IMR-90 (cell line): Measurements from ENCODE around the gene JKAMP.

Experiments
- NFE2L2 ChIP-seq: fragments of 150-350 bp; IDR thresholded peaks from 2 replicates; pipeline ENCODE4 v1.6.1; 2016; ENCODE audit warnings: low read depth, mild to moderate bottlenecking, low read length
- SMC3 ChIP-seq: fragments of 150-350 bp; IDR thresholded peaks from 2 replicates; pipeline ENCODE4 v1.6.1; 2016; ENCODE audit warnings: low read depth, mild to moderate bottlenecking, antibody characterized with exemption, low read length, moderate library complexity
- TF ChIP-seq, protein P1 (sequence below): conservative IDR thresholded peaks from 2 replicates; pipeline ENCODE4 v1.5.1; 2012; ENCODE audit warnings: mild to moderate bottlenecking, low read depth, low read length, improper control_type of control experiment

DNA sequence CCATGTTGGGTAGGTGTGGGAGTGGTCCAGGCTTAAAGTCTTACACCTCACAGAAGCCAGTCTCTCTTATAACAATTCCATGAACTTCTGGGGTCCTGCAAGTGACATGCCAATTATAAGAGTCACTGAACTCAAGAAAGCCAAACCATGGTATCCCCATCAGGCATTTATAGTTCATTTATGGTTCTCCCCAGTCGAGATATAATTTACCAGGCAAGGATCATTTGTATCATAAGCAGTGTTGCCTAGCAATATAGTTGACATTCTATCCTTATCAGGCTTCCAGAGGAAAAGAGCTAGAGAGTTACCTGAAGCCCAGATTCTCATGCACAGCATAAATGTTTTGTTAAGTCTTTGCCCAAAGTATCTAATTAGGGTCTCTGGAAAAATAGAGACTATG lies 8.1 kb downstream of the JKAMP start:
- TF ChIP-seq, protein P1, sequence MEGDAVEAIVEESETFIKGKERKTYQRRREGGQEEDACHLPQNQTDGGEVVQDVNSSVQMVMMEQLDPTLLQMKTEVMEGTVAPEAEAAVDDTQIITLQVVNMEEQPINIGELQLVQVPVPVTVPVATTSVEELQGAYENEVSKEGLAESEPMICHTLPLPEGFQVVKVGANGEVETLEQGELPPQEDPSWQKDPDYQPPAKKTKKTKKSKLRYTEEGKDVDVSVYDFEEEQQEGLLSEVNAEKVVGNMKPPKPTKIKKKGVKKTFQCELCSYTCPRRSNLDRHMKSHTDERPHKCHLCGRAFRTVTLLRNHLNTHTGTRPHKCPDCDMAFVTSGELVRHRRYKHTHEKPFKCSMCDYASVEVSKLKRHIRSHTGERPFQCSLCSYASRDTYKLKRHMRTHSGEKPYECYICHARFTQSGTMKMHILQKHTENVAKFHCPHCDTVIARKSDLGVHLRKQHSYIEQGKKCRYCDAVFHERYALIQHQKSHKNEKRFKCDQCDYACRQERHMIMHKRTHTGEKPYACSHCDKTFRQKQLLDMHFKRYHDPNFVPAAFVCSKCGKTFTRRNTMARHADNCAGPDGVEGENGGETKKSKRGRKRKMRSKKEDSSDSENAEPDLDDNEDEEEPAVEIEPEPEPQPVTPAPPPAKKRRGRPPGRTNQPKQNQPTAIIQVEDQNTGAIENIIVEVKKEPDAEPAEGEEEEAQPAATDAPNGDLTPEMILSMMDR, result no peak
- no peak for TF ChIP-seq NFE2L2
- TF ChIP-seq SMC3, result no peak
